Lower leg skin (tissue), 4 donors: ENCODE measurements around the gene SYNPO2L. TPM values are rescaled to one million over a fixed set of nuclear protein-coding genes. Genes with fewer than 3 reads are reported as not detected.

ENCODE experiments used
- DNase-seq, 2 donors: peaks; one replicate each; pipeline ENCODE4 v3.0.0-alpha.2; 2019; ENCODE audit warnings: low spot score in 2 of 2
- H3K4me3 ChIP-seq: fragments of 200-600 bp; sonication (generic); 2 replicates; pipeline ENCODE4 v1.5.1; 2017; ENCODE audit warnings: mild to moderate bottlenecking, low read depth; ENCODE audit not compliant: poor library complexity, severe bottlenecking
- POLR2A ChIP-seq, 2 donors: fragments of 450-650 bp; IDR thresholded peaks; one replicate each; pipeline ENCODE4 v1.6.1; 2016 to 2017; ENCODE audit warnings: antibody characterized with exemption in 2 of 2, mild to moderate bottlenecking in 1 of 2, moderate library complexity in 1 of 2
- WGBS, 2 donors: methylation state at CpG; one replicate each; pipeline ENCODE4 v1.1.5; 2018; 5-methylcytosine and 5-hydroxymethylcytosine counted together
- intact Hi-C: fragments of 100-400 bp; cut with DNase I; formaldehyde crosslinking; loops from one replicate; pipeline ENCODE4 v1.15.0; 2023; ENCODE audit warnings: low total_unique reads
- total RNA-seq, 4 donors: library from RNA; depleted of rRNA; stranded (reverse); fragments of >200 nt; gene quantifications; one replicate each; pipeline ENCODE4 v1.1.0, GENCODE V29; 2016
- TF ChIP-seq, protein P1 (sequence below), 3 donors: fragments of 450-650 bp; IDR thresholded peaks; one replicate each; pipeline ENCODE4 v1.5.1; 2016; ENCODE audit warnings: antibody characterized with exemption in 3 of 3, mild to moderate bottlenecking in 3 of 3, moderate library complexity in 2 of 3

SYNPO2L gene
- total RNA-seq, 4 donors from 2014 or later = not detected

DNA sequence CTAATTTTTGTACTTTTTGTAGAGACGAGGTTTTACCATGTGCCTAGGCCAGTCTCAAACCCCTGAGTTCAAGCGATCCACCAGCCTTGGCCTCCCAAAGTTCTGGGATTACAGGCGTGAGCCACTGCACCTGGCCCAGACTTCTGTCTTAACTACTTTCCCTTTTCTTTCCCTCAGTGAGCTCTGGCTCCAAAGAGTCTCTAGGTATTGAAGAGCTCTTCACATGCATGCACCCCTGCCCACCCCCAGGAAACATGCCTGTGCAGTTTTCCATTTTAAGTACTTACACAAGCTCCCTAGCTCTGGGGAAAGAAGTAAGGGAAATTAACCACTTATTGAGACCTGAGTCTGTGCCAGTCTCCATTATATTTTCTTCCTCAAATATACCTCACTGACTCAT lies 16.5 kb downstream of the SYNPO2L start:
- WGBS, 2 donors = 85 to 88% methylated on average over 3 of the region's 3 CpGs
- TF ChIP-seq, protein P1, sequence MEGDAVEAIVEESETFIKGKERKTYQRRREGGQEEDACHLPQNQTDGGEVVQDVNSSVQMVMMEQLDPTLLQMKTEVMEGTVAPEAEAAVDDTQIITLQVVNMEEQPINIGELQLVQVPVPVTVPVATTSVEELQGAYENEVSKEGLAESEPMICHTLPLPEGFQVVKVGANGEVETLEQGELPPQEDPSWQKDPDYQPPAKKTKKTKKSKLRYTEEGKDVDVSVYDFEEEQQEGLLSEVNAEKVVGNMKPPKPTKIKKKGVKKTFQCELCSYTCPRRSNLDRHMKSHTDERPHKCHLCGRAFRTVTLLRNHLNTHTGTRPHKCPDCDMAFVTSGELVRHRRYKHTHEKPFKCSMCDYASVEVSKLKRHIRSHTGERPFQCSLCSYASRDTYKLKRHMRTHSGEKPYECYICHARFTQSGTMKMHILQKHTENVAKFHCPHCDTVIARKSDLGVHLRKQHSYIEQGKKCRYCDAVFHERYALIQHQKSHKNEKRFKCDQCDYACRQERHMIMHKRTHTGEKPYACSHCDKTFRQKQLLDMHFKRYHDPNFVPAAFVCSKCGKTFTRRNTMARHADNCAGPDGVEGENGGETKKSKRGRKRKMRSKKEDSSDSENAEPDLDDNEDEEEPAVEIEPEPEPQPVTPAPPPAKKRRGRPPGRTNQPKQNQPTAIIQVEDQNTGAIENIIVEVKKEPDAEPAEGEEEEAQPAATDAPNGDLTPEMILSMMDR (IDR thresholded peaks at IDR 0.05) = no peak
- no peak for TF ChIP-seq POLR2A (IDR thresholded peaks at IDR 0.05)
- intact Hi-C loops = loop anchor here (5.0 kb wide), 1 partner anchor 1112 kb away; no protein-coding TSS in a partner anchor
- DNase-seq = no peak
- H3K4me3 ChIP-seq = no peak overlapping the region

DNA sequence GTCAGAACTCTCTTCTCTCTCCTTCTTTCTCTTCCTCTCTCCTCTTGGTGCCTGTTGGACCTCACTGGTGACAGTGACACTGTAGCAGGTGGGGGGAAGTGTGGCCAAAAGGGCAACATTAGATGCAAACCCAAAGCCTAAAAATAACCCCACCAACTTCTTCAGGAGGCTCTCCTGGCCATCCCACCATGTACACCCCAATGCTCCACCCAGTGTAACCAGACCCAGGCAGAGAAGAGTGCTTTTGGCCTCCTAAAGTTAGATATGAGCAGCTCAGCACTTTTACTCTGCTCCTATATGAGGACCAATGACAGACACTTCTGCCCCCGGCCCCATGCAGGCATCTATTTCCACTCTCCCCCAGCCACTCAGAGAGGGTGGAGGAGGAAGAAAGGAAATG lies 20.0 kb downstream of the SYNPO2L start:
- H3K4me3 ChIP-seq = no peak overlapping the region
- intact Hi-C loops = loop anchor here (5.0 kb wide), 1 partner anchor 1108 kb away; no protein-coding TSS in a partner anchor
- TF ChIP-seq POLR2A (IDR thresholded peaks at IDR 0.05) = no peak
- TF ChIP-seq, protein P1 (IDR thresholded peaks at IDR 0.05) = no peak
- 40 to 63% methylated on average over 1 of the region's 1 CpG for WGBS, 2 donors
- DNase-seq = no peak

DNA sequence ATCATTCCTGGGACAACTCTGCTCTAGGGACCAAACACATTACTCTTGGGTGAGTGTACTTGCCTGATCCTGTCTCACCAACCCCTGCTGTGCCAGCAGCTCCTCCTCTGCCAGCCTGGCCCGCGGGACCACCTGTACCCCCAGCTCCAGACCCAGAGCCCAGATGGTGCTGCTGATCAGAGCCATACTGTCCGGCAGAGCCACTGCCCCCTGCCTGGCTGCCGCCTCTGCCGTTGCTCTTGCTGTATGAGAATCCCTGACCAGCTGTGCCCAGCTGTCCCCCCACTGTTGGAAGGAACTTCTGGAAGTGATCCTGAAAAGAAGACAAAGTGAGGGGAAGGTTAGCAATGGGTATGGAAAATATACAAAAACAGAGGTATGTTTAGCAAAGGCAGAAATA lies 21.4 kb downstream of the SYNPO2L start:
- 69 to 83% methylated on average over 5 of the region's 5 CpGs for WGBS, 2 donors
- no peak for DNase-seq
- no peak for TF ChIP-seq POLR2A (IDR thresholded peaks at IDR 0.05)
- TF ChIP-seq, protein P1 (IDR thresholded peaks at IDR 0.05) = no peak
- intact Hi-C loops = no loop called here
- H3K4me3 ChIP-seq = no peak overlapping the region

DNA sequence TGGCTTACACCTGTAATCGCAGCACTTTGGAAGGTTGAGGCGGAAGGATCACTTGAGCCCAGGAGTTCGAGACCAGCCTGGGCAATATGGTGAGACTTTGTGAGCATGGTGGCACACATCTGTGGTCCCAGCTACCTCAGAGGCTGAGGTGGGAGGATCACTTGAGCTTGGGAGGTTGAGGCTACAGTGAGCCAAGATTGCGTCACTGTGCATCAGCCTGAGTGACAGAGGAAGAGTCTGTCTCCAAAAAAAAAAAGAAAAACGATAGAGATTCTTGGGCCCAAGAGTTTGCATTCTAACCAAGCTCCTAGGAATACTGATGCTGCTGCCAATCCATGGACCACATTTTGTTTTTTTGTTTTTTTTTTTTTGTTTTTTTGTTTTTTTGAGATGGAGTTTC lies 26.7 kb downstream of the SYNPO2L start:
- TF ChIP-seq POLR2A (IDR thresholded peaks at IDR 0.05) = no peak
- TF ChIP-seq, protein P1 (IDR thresholded peaks at IDR 0.05) = no peak
- H3K4me3 ChIP-seq = no peak overlapping the region
- intact Hi-C loops = loop anchor here (5.0 kb wide), 1 partner anchor 97 kb away; no protein-coding TSS in a partner anchor
- DNase-seq = no peak
- 86 to 93% methylated on average over 5 of the region's 5 CpGs for WGBS, 2 donors

DNA sequence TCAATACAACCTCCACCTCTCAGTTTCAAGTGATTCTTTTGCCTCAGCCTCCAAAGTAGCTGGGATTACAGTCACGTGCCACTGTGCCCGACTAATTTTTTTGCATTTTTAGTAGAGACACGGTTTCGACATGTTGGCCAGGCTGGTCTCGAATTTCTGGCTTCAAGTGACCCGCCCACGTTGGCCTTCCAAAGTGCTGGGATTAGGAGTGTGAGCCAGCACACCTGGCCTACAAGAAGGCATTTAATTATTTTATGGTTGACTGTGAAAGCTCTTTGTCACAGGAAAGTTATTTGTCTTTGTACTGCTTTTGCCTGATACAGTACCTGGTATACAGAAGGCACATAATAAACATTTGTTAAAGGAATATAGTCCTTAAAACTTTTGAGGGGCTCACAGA lies 27.4 kb downstream of the SYNPO2L start:
- DNase-seq = no peak
- intact Hi-C loops = loop anchor here (5.0 kb wide), 1 partner anchor 96 kb away; no protein-coding TSS in a partner anchor
- H3K4me3 ChIP-seq = no peak overlapping the region
- TF ChIP-seq, protein P1 (IDR thresholded peaks at IDR 0.05) = no peak
- TF ChIP-seq POLR2A (IDR thresholded peaks at IDR 0.05) = no peak
- 43 to 49% methylated on average over 7 of the region's 7 CpGs for WGBS, 2 donors

DNA sequence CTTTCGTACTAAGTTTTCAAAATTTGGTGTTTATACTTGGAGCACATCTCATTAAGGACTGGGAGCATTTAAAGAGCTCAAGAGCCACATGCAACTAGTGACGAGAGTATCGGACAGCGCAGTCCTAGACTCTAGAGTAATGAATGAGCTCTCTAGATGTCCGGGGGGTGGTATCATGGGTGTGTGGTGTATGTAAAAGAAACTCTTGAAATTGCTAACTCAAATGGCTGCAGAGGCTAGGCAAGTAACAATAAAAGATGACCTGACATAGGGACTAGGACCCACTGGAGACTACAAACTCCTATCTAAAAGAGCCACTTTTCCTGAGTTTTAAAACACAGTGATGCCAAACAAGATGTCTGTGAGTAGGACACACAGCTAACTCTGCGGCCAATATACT lies 28.5 kb downstream of the SYNPO2L start:
- TF ChIP-seq, protein P1 (IDR thresholded peaks at IDR 0.05) = no peak
- TF ChIP-seq POLR2A (IDR thresholded peaks at IDR 0.05) = no peak

More for the DNA sequence above, 28.5 kb downstream of the SYNPO2L start:
- DNase-seq = no peak
- no peak overlapping the region for H3K4me3 ChIP-seq
- WGBS, 2 donors = 93 to 97% methylated on average over 6 of the region's 6 CpGs
- intact Hi-C loops = loop anchor here (5.0 kb wide), 1 partner anchor 95 kb away; no protein-coding TSS in a partner anchor
